ENCODE results near the gene SPG7. TPM values are rescaled to one million over a fixed set of nuclear protein-coding genes. Genes with fewer than 3 reads are reported as not detected.
A peak's percentile ranks its signal among the peaks of the same experiment; 100 is the strongest.

Gene SPG7
- total RNA-seq, 1 donor from 2014 or later, result 93.1 TPM

- no peak for DNase-seq (ENCODE audit: low read depth in 2 of 2)
Measured at GRCh38 chr16:89511374-89511773, 3.2 kb downstream of the SPG7 start.

GRCh38 chr16:89512453-89512852 lies 4.2 kb downstream of the SPG7 start:
- no peak for DNase-seq (ENCODE audit: low read depth in 2 of 2)

GRCh38 chr16:89517128-89517527 lies 8.9 kb downstream of the SPG7 start:
- DNase-seq (ENCODE audit: low read depth in 2 of 2), result no peak

GRCh38 chr16:89519881-89520280 lies 11.7 kb downstream of the SPG7 start:
- DNase-seq (ENCODE audit: low read depth in 2 of 2), result no peak

GRCh38 chr16:89522287-89522686 lies 14.1 kb downstream of the SPG7 start:
- no peak for DNase-seq (ENCODE audit: low read depth in 2 of 2)

GRCh38 chr16:89523680-89524344 lies 15.6 kb downstream of the SPG7 start:
- peak in 1 of 2 donors; percentile 90 for DNase-seq (ENCODE audit: low read depth in 2 of 2)

- DNase-seq (ENCODE audit: low read depth in 2 of 2), result no peak
Measured at GRCh38 chr16:89525146-89525913, 17.1 kb downstream of the SPG7 start.

GRCh38 chr16:89529097-89529496 lies 20.9 kb downstream of the SPG7 start:
- no peak for DNase-seq (ENCODE audit: low read depth in 2 of 2)

- DNase-seq (ENCODE audit: low read depth in 2 of 2), result no peak
Measured at GRCh38 chr16:89530401-89531381, 22.5 kb downstream of the SPG7 start.

GRCh38 chr16:89531821-89532526 lies 23.8 kb downstream of the SPG7 start:
- DNase-seq (ENCODE audit: low read depth in 2 of 2), result peak in 1 of 2 donors; percentile 39

- DNase-seq (ENCODE audit: low read depth in 2 of 2), result peak in 1 of 2 donors; percentile 72
Measured at GRCh38 chr16:89534252-89534756, 26.1 kb downstream of the SPG7 start.

GRCh38 chr16:89536371-89536770 lies 28.2 kb downstream of the SPG7 start:
- no peak for DNase-seq (ENCODE audit: low read depth in 2 of 2)

GRCh38 chr16:89536886-89537548 lies 28.8 kb downstream of the SPG7 start:
- peak; percentile 38 to 52 for DNase-seq (ENCODE audit: low read depth in 2 of 2)

GRCh38 chr16:89537549-89537925 lies 29.3 kb downstream of the SPG7 start:
- DNase-seq (ENCODE audit: low read depth in 2 of 2), result no peak

GRCh38 chr16:89538286-89538685 lies 30.1 kb downstream of the SPG7 start:
- no peak for DNase-seq (ENCODE audit: low read depth in 2 of 2)

- no peak for DNase-seq (ENCODE audit: low read depth in 2 of 2)
Measured at GRCh38 chr16:89540557-89540956, 32.4 kb downstream of the SPG7 start.

- DNase-seq (ENCODE audit: low read depth in 2 of 2), result no peak
Measured at GRCh38 chr16:89541792-89542191, 33.6 kb downstream of the SPG7 start.

GRCh38 chr16:89544113-89544512 lies 35.9 kb downstream of the SPG7 start:
- DNase-seq (ENCODE audit: low read depth in 2 of 2), result no peak

GRCh38 chr16:89544713-89545043 lies 36.5 kb downstream of the SPG7 start:
- no peak for DNase-seq (ENCODE audit: low read depth in 2 of 2)

- no peak for DNase-seq (ENCODE audit: low read depth in 2 of 2)
Measured at GRCh38 chr16:89545044-89545830, 37.0 kb downstream of the SPG7 start.
